Left lobe of liver (tissue), 2 donors: ENCODE data around the gene SPEM2. TPM values are rescaled to one million over a fixed set of nuclear protein-coding genes. Genes with fewer than 3 reads are reported as not detected.

ENCODE experiments used
- ATAC-seq: fragments of 200-7000 bp; cut with Tn5 transposase; one replicate; pipeline ENCODE4 v1.9.1; 2020; ENCODE audit warnings: mild to moderate bottlenecking, moderate library complexity
- DNase-seq: peaks from one replicate; pipeline ENCODE4 v3.0.0-alpha.2; 2020; ENCODE audit warnings: low spot score
- total RNA-seq: library from RNA; stranded (reverse); gene quantifications from one replicate; pipeline ENCODE4 v1.2.1, GENCODE V29; 2021
- donor health status: DM: no; HTN: no; CAD: no; lungs with moderate emphysema.
- donor health status: DM: no; HTN: yes; CAD: no.

SPEM2 gene
- total RNA-seq, 1 donor from 2014 or later = not detected

DNA sequence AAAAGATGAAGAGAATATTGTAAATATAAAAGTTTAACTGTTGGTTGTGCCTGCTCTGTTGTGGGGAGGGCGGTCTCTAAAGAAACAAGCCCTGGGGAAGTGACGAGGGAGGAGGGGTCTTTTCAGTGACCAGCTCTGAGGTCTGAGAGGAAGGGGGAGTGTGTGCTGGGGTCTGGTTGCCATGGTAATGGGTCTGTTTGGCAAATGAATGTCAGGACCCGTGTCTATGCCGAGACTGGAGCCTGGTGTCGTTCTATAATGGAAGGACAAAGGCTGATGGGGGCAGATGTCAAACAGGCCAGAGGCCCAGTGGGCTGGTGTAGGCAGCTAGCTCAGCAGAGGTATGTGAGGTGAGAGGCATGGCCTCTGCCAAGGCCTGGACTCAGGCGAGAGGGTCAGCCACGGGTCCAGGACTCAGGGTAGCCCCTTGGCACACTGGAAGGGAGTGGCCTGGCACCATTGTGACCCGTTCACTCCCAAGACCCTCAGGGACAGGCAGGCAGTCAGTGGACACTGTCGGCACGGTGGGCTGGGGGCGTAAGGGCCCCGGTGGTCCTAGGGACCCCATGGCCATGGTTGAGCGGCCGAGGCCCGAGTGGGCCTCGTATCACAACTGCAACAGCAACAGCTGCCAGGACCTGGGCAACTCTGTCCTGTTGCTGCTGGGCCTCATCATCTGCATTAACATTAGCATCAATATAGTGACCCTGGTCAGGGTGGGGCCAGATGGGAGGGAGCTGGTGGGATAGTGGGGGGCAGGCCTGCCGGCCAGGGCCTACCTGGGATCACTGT, 5.4 kb upstream of the SPEM2 start, which contains the start of gene SPEM1:
Gene SPEM1, plus strand, starts transcription at position 506 of the 792 bp plus-strand sequence. Its CDS starts 61 bp downstream, at position 567.
- DNase-seq = no peak
- no peak for ATAC-seq

DNA sequence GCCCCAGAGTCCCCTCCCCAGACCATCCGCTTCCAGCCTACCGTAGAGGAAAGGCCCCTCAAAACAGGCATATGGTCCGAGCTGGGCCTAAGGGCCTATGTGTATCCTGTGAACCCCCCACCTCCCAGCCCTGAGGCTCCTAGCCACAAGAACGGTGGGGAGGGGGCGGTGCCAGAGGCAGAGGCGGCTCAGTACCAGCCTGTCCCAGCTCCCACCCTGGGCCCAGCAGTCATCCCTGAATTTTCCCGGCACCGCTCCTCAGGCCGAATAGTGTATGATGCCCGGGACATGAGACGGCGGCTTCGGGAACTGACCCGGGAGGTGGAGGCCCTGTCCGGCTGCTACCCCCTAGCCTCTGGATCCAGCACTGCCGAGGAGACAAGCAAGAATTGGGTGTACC, 4.2 kb upstream of the SPEM2 start:
- no peak for DNase-seq
- no peak for ATAC-seq

DNA sequence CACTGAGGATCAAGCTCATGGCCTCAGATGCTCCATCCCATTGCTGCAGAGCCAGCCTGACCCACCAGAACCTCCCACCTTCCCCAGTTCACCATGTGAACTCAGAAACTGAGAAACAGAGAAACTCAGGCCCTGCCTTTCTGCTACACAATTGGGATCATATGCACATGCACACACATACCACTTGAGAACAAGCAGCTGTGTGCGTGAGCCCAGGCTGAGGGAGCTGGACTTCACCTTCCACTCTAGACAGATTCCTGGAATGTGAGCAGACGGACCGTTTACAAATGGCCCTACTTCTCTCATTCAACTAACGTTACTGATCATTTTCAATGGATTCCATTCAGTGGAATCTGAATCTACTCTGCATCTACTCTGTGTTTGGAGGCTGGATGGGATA, 1.7 kb upstream of the SPEM2 start:
- ATAC-seq (no peak), DNase-seq (no peak)

GRCh38 chr17:7425756-7426155, 340 bp downstream of the SPEM2 start:
- ATAC-seq (no peak), DNase-seq (no peak)

- ATAC-seq (no peak), DNase-seq (no peak)
Observed at GRCh38 chr17:7426203-7426863, 917 bp downstream of the SPEM2 start.

DNA sequence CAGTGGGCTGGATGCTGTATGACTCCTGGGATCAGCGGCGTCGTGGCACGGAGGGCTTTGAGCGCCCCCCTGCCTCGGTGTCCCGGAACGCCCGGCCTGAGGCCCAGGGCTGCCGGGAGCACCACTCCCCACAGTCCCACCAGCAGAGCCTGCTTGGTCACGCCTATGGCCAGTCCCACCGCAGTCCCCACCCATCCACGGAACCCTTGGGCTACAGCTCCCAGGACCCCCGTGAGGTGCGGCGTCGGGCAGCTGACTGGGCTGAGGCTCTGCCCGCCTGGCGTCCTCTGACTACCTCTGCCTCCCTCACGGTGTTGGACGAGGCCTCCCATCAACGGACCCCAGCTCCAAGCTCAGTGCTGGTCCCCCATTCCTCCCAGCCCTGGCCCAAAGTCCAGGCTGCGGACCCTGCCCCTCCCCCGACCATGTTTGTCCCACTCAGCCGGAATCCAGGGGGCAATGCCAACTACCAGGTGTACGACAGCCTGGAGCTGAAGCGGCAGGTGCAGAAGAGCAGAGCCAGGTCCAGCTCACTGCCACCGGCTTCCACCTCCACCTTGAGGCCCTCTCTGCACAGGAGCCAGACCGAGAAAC, 1.6 kb downstream of the SPEM2 start:
- DNase-seq (no peak), ATAC-seq (no peak)

- DNase-seq = no peak
- no peak for ATAC-seq
Observed at GRCh38 chr17:7427549-7427948, 2.1 kb downstream of the SPEM2 start.

- ATAC-seq = no peak
- DNase-seq = no peak
Observed at GRCh38 chr17:7428557-7428956, 3.1 kb downstream of the SPEM2 start, which contains the start of gene SPEM3. Gene SPEM3, plus strand, starts transcription at chr17:7428857. Its CDS starts 46 bp downstream, at chr17:7428903.

- no peak for ATAC-seq
- DNase-seq = no peak
Observed at GRCh38 chr17:7429722-7430121, 4.3 kb downstream of the SPEM2 start.

- DNase-seq (no peak), ATAC-seq (no peak)
Observed at GRCh38 chr17:7431231-7431630, 5.8 kb downstream of the SPEM2 start.

GRCh38 chr17:7432296-7432695, 6.9 kb downstream of the SPEM2 start:
- DNase-seq (no peak), ATAC-seq (no peak)

GRCh38 chr17:7435676-7436555, 10.5 kb downstream of the SPEM2 start:
- peak; percentile 3 for ATAC-seq
- peak; percentile 64 for DNase-seq

GRCh38 chr17:7436556-7437368, 11.3 kb downstream of the SPEM2 start:
- ATAC-seq = peak; percentile 81

GRCh38 chr17:7437369-7437863, 12.0 kb downstream of the SPEM2 start:
- no peak for ATAC-seq
- DNase-seq = no peak

More at GRCh38 chr17:7436556-7437368, 11.3 kb downstream of the SPEM2 start:
- peak; percentile 89 for DNase-seq

DNA sequence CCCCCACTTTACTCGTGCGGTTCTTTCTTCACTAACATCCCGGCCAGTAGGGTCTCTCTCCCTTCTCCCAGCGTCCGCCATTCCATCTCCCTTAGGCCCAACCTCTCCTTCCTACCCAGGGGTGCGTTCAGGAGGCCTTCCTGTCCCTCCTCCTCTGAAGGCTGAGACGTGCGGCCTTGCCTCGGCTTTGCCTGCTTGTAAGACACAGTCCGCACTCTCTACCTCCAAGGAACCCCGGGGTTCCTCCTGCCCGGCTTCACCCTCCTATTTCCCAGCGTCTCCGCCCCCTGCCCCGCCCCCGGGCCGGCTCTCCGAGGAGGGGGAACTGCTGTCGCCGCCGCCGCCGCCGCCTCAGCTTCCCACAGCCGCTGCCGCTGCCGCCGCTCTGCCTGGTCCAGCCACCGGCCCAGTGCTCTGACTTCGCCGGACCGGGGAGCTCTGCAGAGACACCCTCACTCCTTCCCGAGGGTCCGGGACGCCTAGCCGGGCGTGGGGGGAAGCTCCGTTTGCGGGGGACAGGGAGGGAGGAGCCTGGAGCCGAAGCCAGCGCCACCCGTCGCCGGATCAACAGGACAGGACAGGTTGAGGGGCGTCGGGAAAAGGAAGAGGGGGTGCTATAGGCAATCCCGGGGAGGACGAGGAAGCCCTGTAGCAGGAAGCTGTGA, 12.7 kb downstream of the SPEM2 start:
- no peak for ATAC-seq
- DNase-seq = peak; percentile 67

GRCh38 chr17:7438656-7439460, 13.4 kb downstream of the SPEM2 start:
- no peak for ATAC-seq
- DNase-seq = no peak

DNA sequence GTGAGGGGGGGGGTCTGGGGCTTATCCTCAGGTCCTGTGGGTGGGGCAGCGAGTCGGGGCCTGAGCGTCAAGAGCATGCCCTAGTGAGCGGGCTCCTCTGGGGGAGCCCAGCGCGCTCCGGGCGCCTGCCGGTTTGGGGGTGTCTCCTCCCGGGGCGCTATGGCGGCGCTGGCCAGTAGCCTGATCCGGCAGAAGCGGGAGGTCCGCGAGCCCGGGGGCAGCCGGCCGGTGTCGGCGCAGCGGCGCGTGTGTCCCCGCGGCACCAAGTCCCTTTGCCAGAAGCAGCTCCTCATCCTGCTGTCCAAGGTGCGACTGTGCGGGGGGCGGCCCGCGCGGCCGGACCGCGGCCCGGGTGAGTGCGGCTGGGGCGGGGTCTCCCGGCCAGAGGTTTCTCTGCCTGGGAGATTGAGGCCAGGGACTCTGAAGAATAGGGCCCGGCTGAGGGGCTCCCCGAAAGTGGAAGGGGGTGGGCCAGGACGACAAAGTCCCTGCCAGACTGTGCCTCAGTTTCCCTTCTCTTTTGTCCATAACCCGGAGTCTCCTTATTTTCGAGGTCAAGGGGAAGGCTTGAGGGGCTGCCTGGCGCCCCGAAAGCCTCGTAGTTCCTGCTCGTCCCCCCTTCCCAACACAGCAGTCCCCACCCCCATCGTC, 14.2 kb downstream of the SPEM2 start, which contains the start of gene FGF11:
Gene FGF11, plus strand, starts transcription at position 51 of the 651 bp plus-strand sequence. Its CDS starts 109 bp downstream, at position 160.
- ATAC-seq = no peak
- DNase-seq = no peak
